Activated T-cell treated with anti-CD3 and anti-CD28 coated beads, Interleukin-2, amount 50 U/mL, for 72 hours (primary cell): ENCODE results near the gene LMNTD1. TPM values are rescaled to one million over a fixed set of nuclear protein-coding genes. Genes with fewer than 3 reads are reported as not detected.
"Not testable (repeated sequence)": the region's sequence is repeated elsewhere in the genome, so short reads cannot be mapped to it uniquely, and the experiment has no call there.

ENCODE experiments used
- ATAC-seq, 2 donors: fragments of 150-1000 bp; cut with Tn5 transposase; replicated peaks in 1 of 2; 2 replicates each; pipeline ENCODE4 v1.10.0; 2021; ENCODE audit warnings: moderate library complexity in 2 of 2, mild to moderate bottlenecking in 1 of 2
- DNase-seq, 2 donors: peaks; one replicate each; pipeline ENCODE4 v3.0.0; 2021 to 2022; ENCODE audit warnings: mixed read lengths in 1 of 2
- H3K27ac Mint-ChIP-seq: one replicate; pipeline ENCODE4 v1.8.0; 2022; ENCODE audit warnings: mild to moderate bottlenecking, moderate library complexity, mixed read lengths
- H3K27me3 Mint-ChIP-seq: one replicate; pipeline ENCODE4 v1.8.0; 2022; ENCODE audit warnings: low read depth, mixed read lengths
- H3K36me3 Mint-ChIP-seq, 2 donors: one replicate each; pipeline ENCODE4 v1.8.0; 2022; ENCODE audit warnings: mixed read lengths in 2 of 2, mild to moderate bottlenecking in 1 of 2; ENCODE audit not compliant: insufficient read depth in 2 of 2
- H3K4me1 Mint-ChIP-seq: one replicate; pipeline ENCODE4 v1.8.0; 2022; ENCODE audit warnings: low read depth, mixed read lengths
- H3K4me3 Mint-ChIP-seq, 2 donors: one replicate each; pipeline ENCODE4 v1.8.0; 2022; ENCODE audit warnings: mild to moderate bottlenecking in 2 of 2, mixed read lengths in 2 of 2, moderate library complexity in 2 of 2
- H3K9me3 Mint-ChIP-seq, 2 donors: one replicate each; pipeline ENCODE4 v1.8.0; 2022; ENCODE audit warnings: mixed read lengths in 2 of 2
- total RNA-seq, 2 donors: library from RNA; stranded (reverse); gene quantifications; one replicate each; pipeline ENCODE4 v1.2.3, GENCODE V29; 2022

The LMNTD1 gene
- total RNA-seq, 2 donors from 2014 or later: not detected

DNA sequence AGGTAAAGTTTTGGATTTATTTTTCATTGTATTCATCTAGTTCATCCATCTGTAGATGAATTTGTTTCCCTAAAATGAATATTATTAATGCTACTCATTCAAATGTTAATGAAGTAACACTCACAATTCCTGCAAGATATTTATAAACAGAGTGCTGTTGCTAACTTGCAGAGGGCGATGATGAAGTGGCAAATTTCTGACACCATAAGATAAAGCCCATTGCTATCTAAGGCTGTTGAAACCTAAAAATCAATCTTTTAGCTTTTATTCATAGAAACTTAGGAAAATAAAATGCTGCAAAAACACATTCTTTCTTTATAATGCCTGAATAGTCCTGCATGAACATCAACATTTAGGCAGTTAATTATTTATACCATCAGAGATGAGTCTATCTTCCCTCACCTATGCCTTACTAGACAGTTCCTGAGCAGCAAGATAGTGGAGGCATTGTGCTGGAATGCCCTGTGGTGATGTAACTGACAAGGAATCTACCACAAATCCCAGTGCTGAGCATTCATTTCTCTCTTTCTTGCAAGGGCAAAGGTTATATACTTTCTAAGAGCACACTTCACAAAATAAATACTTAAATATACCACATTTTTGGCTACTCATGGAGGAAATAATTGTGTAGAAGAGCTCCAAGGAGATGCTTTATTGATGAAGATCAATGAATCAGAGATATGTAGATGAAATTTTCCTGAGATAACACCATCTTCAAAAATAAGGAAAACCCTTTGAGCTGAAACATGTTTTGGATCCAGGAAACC, 57.6 kb downstream of the LMNTD1 start:
- DNase-seq (no peak), ATAC-seq (no peak)
- H3K9me3 Mint-ChIP-seq: no peaks in the 10 kb centered on the region
- no peaks in the 10 kb centered on the region for H3K27me3 Mint-ChIP-seq
- peaks cover 8% of the 10 kb centered on the region for H3K4me1 Mint-ChIP-seq
- H3K27ac Mint-ChIP-seq: no peak overlapping the region
- H3K4me3 Mint-ChIP-seq: no peak overlapping the region
- no peaks in the 10 kb centered on the region for H3K36me3 Mint-ChIP-seq

- no peak for DNase-seq
- no peak for ATAC-seq
- peaks cover 8% of the 10 kb centered on the region for H3K4me1 Mint-ChIP-seq
- H3K27me3 Mint-ChIP-seq: no peaks in the 10 kb centered on the region
- H3K9me3 Mint-ChIP-seq: no peaks in the 10 kb centered on the region
- H3K4me3 Mint-ChIP-seq: no peak overlapping the region
- H3K36me3 Mint-ChIP-seq: no peaks in the 10 kb centered on the region
- H3K27ac Mint-ChIP-seq: no peak overlapping the region
Measured at GRCh38 chr12:25494926-25495325, 58.2 kb downstream of the LMNTD1 start.

GRCh38 chr12:25493682-25494081, 59.4 kb downstream of the LMNTD1 start:
- ATAC-seq: no peak
- H3K27ac Mint-ChIP-seq: no peak overlapping the region
- DNase-seq: no peak

GRCh38 chr12:25491396-25492325, 61.4 kb downstream of the LMNTD1 start:
- peaks cover 1 to 2% of the 10 kb centered on the region in 2 donors for H3K36me3 Mint-ChIP-seq
- peaks cover 5% of the 10 kb centered on the region for H3K4me1 Mint-ChIP-seq
- H3K4me3 Mint-ChIP-seq: no peak overlapping the region
- ATAC-seq (no peak), DNase-seq (no peak)
- H3K27ac Mint-ChIP-seq: no peak overlapping the region
- peaks cover 0 to 3% of the 10 kb centered on the region in 2 donors for H3K9me3 Mint-ChIP-seq
- no peaks in the 10 kb centered on the region for H3K27me3 Mint-ChIP-seq

More at GRCh38 chr12:25493682-25494081, 59.4 kb downstream of the LMNTD1 start:
- H3K9me3 Mint-ChIP-seq: no peaks in the 10 kb centered on the region
- H3K36me3 Mint-ChIP-seq: no peaks in the 10 kb centered on the region
- no peak overlapping the region for H3K4me3 Mint-ChIP-seq
- no peaks in the 10 kb centered on the region for H3K27me3 Mint-ChIP-seq
- H3K4me1 Mint-ChIP-seq: peaks cover 8% of the 10 kb centered on the region

DNA sequence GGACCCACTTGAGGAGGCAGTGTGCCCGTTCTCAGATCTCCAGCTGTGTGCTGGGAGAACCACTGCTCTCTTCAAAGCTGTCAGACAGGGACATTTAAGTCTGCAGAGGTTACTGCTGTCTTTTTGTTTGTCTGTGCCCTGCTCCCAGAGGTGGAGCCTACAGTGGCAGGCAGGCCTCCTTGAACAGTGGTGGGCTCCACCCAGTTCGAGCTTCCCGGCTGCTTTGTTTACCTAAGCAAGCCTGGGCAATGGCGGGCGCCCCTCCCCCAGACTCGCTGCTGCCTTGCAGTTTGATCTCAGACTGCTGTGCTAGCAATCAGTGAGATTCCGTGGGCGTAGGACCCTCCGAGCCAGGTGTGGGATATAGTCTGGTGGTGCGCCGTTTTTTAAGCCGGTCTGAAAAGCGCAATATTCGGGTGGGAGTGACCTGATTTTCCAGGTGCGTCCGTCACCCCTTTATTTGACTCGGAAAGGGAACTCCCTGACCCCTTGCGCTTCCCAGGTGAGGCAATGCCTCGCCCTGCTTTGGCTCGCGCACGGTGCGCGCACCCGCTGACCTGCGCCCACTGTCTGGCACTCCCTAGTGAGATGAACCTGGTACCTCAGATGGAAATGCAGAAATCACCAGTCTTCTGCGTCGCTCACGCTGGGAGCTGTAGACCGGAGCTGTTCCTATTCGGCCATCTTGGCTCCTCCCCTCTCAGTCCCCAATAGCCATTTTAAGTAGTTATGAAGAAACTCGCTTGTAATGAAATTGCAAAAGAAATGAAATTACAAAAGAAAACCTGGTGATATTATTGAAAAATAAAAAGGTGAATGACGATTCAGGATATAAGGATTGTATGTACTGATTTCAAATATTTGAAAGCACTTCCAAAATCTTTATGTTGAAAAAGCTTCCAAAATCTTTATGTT, 63.9 kb downstream of the LMNTD1 start:
- not testable (repeated sequence) for H3K27me3 Mint-ChIP-seq, H3K4me1 Mint-ChIP-seq, ATAC-seq, DNase-seq, H3K36me3 Mint-ChIP-seq, H3K27ac Mint-ChIP-seq, H3K9me3 Mint-ChIP-seq, H3K4me3 Mint-ChIP-seq

- ATAC-seq (no peak), DNase-seq (no peak)
- Mint-ChIP-seq H3K27me3 (no peaks in the 10 kb centered on the region), H3K36me3 (peaks cover 1 to 3% of the 10 kb centered on the region in 2 donors), H3K27ac (no peak overlapping the region), H3K4me3 (no peak overlapping the region), H3K9me3 (peaks cover 0 to 3% of the 10 kb centered on the region in 2 donors), H3K4me1 (no peaks in the 10 kb centered on the region)
Measured at GRCh38 chr12:25482625-25483024, 70.5 kb downstream of the LMNTD1 start.

- Mint-ChIP-seq H3K36me3 (no peaks in the 10 kb centered on the region), H3K4me1 (no peaks in the 10 kb centered on the region), H3K9me3 (no peaks in the 10 kb centered on the region), H3K27me3 (no peaks in the 10 kb centered on the region), H3K4me3 (no peak overlapping the region), H3K27ac (no peak overlapping the region)
- ATAC-seq (no peak), DNase-seq (no peak)
Measured at GRCh38 chr12:25480145-25480544, 72.9 kb downstream of the LMNTD1 start.

DNA sequence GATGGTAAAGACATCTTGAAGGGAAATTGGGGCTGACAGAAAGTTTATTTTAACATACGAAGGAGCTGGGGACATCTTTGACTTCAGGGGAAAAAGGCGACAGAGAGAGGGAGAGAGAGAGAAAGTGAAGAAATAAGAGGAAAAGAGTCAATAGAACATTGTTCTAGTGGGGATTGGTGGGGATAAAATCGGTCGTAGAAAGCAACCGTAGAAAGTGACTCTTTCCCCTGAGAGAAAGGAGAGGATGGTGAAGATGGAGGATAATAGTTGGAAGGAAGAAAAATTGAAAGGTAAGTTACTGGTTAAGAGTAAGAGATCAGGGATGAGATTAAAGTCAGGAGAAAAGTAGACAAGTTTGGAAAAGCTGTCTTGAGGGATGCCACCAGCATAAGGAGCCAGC, 75.9 kb downstream of the LMNTD1 start:
- H3K4me3 Mint-ChIP-seq: no peak overlapping the region
- no peaks in the 10 kb centered on the region for H3K27me3 Mint-ChIP-seq
- ATAC-seq (no peak), DNase-seq (no peak)
- no peaks in the 10 kb centered on the region for H3K9me3 Mint-ChIP-seq
- H3K4me1 Mint-ChIP-seq: no peaks in the 10 kb centered on the region
- H3K36me3 Mint-ChIP-seq: no peaks in the 10 kb centered on the region
- H3K27ac Mint-ChIP-seq: no peak overlapping the region

GRCh38 chr12:25472453-25472852, 80.6 kb downstream of the LMNTD1 start:
- no peak overlapping the region for H3K4me3 Mint-ChIP-seq
- ATAC-seq (no peak), DNase-seq (no peak)
- no peaks in the 10 kb centered on the region for H3K4me1 Mint-ChIP-seq
- no peak overlapping the region for H3K27ac Mint-ChIP-seq
- no peaks in the 10 kb centered on the region for H3K36me3 Mint-ChIP-seq
- no peaks in the 10 kb centered on the region for H3K9me3 Mint-ChIP-seq
- no peaks in the 10 kb centered on the region for H3K27me3 Mint-ChIP-seq

DNA sequence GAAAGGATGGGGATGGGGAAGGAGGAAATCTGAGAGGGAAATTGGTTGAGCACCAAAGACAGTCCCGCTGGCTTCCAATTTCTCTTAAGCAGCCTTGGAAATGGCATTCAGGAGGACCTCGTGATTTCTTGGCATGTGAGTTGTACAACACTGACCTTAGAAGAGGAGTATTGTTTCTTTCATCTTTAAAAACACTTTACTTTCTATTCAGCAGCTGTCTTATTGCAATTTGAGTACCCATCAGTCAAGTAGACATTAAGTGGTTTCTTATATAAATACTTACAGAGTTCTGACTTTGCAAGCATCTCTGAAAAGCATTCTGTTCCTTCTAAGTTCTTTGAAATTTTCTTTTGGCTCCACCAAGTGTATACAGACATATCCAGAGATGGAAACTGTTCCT, 83.2 kb downstream of the LMNTD1 start:
- no peak for ATAC-seq
- Mint-ChIP-seq H3K9me3 (peaks cover 2 to 3% of the 10 kb centered on the region in 2 donors), H3K4me3 (no peak overlapping the region), H3K4me1 (no peaks in the 10 kb centered on the region), H3K27ac (no peak overlapping the region), H3K36me3 (peaks cover 0 to 3% of the 10 kb centered on the region in 2 donors), H3K27me3 (no peaks in the 10 kb centered on the region)
- no peak for DNase-seq

DNA sequence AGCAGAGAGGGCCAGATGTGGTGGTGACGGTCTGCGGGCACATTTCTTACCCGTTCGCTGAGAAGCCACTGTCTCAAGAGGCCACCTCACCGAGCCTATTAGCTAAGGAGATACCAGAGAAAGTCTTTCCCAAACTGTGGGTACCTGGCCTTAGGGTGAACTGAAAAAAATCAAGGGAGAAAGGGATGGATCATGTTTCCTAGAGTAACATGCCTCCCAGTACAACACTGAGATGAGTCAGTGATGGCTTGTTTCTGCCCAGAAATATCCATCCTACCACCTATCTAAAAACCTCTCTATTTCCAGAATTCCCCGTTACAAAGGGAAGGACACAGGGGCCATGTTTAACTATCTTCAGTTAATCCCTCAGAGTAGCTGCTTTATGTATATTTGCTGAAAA, 83.7 kb downstream of the LMNTD1 start:
- Mint-ChIP-seq H3K4me3 (no peak overlapping the region), H3K9me3 (peaks cover 3 to 5% of the 10 kb centered on the region in 2 donors), H3K36me3 (peaks cover 0 to 3% of the 10 kb centered on the region in 2 donors), H3K27ac (no peak overlapping the region), H3K27me3 (no peaks in the 10 kb centered on the region), H3K4me1 (no peaks in the 10 kb centered on the region)
- DNase-seq: no peak
- no peak for ATAC-seq

DNA sequence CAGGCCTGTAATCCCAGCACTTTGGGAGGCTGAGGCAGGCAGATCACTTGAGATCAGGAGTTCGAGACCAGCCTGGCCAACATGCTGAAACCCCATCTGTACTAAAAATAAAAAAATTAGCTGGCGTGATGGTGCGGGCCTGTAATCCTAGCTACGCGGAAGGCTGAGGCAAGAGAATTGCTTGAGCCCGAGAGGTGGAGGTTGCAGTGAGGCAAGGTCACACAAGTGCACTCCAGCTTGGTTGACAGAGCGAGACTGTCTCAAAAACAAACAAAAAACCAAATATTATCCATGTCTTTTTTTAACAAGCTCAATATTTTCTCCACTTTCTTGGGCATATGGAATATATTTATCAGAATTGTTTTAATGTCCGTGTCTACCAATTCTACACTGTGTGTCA, 89.6 kb downstream of the LMNTD1 start:
- no peak overlapping the region for H3K4me3 Mint-ChIP-seq

More for the DNA sequence above, 89.6 kb downstream of the LMNTD1 start:
- H3K36me3 Mint-ChIP-seq: peaks cover 0 to 3% of the 10 kb centered on the region in 2 donors
- ATAC-seq (no peak), DNase-seq (no peak)
- peaks cover 4 to 6% of the 10 kb centered on the region in 2 donors for H3K9me3 Mint-ChIP-seq
- no peak overlapping the region for H3K27ac Mint-ChIP-seq
- H3K27me3 Mint-ChIP-seq: no peaks in the 10 kb centered on the region
- no peaks in the 10 kb centered on the region for H3K4me1 Mint-ChIP-seq
